GM18526 (cell line): ENCODE data around the gene COL27A1.

Experiments used
- POLR2A ChIP-seq: IDR thresholded peaks from 3 replicates; pipeline ENCODE4 v1.6.1; 2011; ENCODE audit not compliant: insufficient read length; ENCODE audit errors: extremely low read depth

The COL27A1 gene

DNA sequence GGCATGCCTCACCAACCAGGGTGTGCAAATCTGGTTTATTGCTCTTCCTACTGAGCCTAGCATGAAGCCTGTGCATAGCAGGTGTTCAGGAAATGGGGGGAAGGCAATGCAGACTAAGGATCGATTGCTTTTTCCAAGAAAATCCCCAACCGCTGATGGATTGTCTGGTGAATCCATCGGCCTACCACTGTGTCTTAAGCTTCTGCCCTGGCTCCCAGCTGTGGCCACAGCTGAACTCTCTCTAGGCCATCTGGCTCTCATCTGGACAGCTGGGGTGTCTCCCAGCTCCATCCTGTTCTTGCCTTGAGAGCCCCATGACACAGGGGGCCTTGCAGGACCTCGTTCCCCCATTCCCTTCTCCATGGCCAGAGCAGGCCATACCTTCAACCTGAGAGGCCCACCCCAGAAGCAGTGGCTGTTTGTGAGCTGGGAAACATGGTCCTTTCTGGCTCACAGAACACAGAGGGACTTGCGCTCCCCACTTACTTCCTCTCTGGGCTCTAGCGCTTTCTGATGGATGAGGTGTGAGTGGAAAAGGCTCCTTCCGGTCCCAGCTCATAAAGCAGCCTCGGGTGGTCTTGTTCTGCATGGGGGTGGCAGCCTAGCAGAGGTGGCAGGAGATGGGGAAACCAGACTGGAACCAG lies 41.8 kb downstream of the COL27A1 start:
- TF ChIP-seq POLR2A, result no peak

DNA sequence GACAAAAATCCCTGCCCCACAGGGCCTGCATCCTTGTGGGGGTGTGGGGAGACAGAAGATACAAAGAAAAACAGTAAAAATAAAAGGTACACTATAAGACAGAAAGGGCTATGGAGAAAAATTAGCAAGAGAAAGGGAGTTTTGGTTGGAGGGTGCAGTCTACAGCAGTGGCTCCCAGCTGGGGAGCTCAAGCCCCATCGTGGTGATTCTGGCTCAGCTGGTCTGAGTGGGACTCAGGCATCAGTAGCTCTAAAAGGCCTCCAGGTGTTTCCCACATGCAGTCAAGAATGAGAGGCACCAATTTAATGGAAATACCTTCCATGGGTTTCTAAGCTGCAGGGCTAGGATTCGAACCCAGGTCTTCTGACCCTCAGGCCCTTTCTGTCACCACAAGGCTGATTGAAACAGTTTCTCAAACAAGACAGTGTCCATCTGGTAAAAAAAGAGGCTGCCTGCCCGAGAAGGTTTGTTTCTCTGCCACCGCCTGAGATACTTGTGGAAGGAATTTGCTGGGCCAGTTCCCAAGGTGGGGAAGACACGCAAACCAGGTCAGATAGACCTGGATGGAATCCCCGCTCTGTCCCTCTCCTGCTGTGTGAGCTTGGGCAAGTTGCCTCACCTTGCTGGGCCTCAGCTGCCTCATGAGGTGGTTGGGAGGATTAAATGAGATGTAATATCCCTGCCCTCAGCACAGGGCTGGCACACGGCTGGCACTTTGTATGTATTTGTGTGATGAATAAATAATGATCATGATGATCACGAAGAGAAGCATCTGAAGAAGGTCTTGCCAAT lies 43.1 kb downstream of the COL27A1 start:
- no peak for TF ChIP-seq POLR2A

DNA sequence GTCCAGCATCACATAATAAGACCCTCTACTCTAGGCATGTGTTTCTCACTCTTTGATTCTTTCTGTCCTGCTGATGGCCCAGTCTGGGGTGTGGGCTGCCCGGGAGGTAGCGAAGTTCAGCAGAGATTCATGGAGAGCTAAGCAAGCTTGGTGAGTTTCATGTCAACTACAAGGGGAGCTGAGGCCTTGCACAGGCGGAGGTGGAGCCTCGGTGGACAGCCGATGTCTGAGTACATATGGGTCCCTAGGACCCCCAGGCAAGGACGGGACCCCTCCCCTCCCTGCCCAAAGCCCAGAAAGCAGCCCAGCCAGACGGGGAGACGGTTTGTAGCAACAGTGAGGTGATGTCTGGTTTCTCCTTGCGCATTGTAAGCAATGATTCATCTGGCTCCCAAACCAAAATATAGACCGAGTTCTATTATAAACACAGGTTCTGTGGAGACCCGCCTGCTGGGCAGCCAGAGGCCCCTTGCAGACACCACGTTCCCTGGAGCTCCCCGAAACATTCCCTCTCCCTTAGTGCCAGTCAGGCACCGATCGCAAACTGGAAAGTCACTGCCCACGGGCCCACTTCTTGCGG lies 45.5 kb downstream of the COL27A1 start:
- TF ChIP-seq POLR2A, result no peak

DNA sequence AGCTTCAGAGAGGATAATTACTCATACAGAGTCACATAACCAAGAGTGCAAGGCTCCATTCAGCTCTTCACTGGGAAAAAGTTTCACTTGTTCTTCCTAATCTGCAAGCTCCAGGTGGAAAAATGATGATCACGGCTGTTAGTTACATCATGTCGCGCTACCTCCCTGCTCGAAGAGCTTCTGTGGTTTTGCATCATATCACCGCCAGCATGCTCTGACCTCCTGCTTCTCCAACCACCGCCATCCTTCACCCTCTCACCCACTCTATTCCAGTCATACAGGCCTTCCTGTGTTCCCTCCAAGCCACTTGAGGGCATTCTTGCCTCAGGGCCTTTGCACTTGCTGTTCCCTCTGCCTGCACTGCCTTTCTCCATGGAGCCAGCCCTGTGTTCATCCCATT lies 47.1 kb downstream of the COL27A1 start:
- no peak for TF ChIP-seq POLR2A

- TF ChIP-seq POLR2A, result no peak
Observed at GRCh38 chr9:114202849-114203248, 47.5 kb downstream of the COL27A1 start.

DNA sequence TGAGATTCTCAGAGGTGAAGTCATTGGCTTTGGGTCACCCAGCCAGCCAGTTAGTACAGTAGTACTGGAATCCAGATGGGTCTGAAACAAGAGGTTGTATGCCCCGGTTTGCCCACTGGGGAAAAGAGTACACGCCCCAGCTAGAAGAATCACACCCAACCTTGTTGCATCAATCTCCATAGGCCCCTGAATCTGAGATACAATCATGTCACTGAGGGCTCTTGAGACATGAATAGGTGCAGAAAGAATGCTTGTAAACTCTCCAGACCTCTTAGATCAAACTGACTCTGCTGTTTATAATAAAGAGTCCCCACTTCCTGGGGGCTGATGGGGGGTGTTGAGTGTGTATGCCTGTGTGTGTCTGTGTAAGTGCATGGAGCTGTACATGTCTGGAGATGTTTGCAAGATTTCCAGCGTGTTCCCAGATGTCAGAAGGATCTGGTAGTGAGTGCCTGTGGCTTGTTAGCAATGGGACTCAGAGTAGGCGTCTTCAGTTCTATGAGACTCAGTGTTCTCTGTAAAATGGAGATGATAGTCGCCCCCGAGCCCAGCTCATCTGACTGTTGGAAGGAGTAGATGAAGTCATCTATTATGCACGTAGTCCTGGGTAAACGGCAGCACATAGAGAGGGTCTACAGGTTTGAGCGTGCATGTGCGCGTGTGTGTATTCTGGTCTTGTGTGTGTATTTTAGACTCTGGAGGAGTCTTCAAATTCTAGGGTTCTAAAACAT lies 48.2 kb downstream of the COL27A1 start:
- TF ChIP-seq POLR2A, result no peak

- no peak for TF ChIP-seq POLR2A
Observed at GRCh38 chr9:114204265-114204664, 48.9 kb downstream of the COL27A1 start.

DNA sequence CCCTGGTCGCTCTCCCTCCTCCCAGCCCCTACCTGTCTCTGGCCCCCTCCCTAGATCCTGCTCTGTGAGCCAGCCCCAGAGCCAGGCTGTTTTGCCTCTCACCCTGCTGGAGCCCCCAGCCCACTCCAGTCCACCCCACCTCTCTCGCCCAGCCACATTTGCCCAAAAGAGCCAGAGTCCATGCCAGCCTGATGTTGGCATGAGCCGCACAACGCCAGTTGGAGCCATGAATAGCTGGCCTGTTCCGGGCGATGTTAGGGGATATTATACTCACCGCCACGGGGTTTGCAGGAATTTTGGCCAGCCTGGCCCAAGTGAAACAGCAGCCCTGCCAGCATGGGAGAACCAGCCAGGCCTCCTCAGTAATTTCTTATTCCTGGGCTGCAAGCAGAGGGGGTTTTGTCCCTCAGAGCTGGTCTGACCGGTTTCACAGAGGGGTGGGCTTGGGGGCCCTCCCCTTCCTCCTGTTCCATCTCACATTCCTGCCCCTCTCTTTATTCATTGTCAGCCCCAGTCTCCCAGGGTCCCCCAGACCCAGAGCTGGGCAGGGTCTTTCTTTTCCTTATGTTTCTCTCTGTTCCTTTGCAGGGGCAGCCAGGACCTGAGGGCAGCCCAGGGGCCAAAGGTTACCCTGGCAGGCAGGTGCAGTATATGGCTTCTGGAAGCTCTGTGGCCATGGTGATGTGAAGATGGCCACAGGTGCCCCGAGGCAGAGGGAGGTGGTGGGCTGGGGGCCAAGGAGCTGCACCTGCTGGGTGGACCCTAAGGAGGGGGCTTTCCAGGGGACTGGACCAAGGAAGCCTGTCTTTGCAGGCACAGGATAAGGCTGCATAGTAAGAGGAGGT lies 50.1 kb downstream of the COL27A1 start:
- TF ChIP-seq POLR2A, result no peak

DNA sequence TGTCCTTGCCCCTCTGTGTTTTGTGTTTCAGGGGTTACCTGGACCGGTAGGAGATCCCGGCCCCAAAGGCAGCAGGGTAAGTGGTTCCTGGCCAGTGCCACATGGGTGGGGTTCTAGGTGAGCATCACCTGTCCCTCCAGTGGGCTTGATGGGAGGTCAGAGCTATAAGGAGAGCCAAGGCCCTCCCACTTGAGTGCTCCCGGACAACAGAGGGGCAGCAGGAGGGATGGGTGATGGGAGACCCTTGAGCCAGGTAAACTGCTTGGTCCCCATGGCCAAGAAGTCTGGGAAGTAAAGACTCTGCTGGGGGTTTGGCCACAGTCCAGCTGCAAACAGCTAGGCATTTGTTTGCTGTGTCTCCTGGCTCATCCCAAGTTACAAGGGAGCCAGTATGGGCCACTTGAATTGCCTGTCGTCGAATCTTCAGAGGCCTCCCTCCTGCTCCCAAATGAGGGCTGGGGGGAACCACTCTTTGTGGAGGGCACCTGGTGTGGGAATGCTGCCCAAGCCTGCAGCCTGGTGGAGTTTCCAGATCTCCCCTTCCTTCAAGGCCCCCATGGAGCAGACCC lies 51.0 kb downstream of the COL27A1 start:
- no peak for TF ChIP-seq POLR2A

GRCh38 chr9:114207034-114207810 lies 51.9 kb downstream of the COL27A1 start:
- TF ChIP-seq POLR2A, result no peak

- no peak for TF ChIP-seq POLR2A
Observed at GRCh38 chr9:114207845-114208244, 52.5 kb downstream of the COL27A1 start.

- TF ChIP-seq POLR2A, result no peak
Observed at GRCh38 chr9:114209151-114209550, 53.8 kb downstream of the COL27A1 start.

DNA sequence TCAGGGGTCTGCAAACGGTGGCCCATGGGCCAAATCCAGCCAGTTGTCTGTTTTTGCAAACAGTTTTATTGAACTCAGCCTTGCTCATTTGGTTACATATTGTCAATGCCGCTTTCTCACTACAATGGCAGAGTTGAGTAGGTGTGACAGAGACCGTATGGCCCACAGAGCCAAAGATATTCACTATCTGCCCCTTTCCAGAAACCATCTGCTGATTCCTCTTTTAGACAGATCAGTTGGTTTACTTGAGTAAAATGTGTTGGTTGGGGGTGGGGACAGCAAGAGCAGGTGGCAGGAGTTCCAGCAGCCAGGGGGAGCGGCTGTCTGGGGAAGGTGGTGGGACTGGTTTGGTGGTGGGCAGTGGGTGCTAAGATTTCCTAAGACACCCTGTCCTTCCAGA lies 54.8 kb downstream of the COL27A1 start:
- TF ChIP-seq POLR2A, result no peak
